Stimulated activated CD4-positive, alpha-beta T cell treated with anti-CD3 and anti-CD28 coated beads, Interleukin-2, amount 100 ng/mL, for 48 hours (primary cell): ENCODE measurements around the gene DIO3.

Source experiments
- DNase-seq, 2 donors: peaks; one replicate each; pipeline ENCODE4 v3.0.0-alpha.2; 2020

Gene DIO3

DNA sequence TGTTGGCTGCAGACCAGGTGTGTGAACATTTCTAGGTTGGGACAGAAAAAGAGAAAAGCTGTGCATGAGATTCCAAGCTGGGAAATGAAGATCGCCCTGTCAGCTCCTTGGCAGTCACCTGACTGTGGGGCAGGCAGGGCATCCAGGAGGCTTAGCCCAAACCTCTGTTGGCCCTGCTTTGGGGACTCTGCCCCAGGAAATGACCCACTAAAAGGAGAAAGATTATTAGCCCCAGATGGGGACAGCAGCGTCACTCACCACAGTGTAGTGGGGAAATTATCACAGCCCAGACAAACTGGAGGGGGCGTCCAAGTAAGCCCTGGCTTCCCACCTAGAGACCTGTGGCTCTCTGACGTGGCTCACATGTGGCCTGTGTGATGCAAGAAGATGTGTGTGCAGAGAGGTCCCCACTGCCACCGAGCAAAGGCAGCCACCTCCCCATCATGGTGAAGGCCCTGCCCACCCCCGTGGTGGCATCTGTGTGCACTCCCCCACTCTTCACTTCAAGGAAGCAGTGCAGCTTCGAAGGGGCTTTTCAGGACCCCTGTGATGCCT, 39.1 kb downstream of the DIO3 start:
- no peak for DNase-seq

- no peak for DNase-seq
Measured at GRCh38 chr14:101600891-101601605, 39.8 kb downstream of the DIO3 start.

- no peak for DNase-seq
Measured at GRCh38 chr14:101601606-101602465, 40.5 kb downstream of the DIO3 start.

DNA sequence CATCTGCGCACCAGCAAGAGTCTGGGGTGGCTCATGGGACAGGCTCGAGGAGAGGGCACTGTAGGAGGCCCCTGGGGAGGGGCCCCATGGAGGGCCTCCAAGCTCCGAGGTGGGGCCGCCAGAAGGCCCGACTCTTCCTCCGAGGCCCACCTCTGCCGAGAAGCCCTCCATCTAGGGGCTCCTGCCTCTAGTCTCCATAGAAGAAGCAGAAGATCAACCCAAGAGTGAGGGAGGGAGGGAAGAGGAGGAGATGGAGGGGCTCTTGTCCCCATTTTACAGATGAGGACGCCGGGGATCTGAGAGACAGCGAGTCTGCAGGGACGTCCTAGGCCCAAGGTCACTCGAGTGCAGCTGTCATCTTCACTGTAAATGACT, 41.2 kb downstream of the DIO3 start:
- DNase-seq: no peak

DNA sequence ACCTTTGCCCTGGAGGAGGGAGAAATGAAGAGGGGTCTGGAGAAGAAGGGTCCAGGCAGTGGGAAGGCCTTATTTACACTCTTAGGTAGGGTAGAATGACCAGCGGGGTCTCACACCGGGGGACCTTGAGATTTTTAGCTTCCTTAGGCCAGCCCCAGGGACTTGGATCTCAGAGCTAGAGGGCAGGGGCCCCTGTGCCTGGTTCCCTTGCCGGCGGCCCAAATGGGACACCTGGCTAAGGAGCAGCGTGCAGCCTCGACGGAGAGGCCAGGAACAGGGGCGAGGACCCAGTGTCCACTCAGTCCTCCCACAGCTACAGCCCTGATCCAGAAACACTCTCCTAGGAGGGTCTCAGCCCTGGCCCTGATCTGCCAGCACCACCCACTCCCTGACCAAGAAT, 41.8 kb downstream of the DIO3 start:
- DNase-seq: no peak

DNA sequence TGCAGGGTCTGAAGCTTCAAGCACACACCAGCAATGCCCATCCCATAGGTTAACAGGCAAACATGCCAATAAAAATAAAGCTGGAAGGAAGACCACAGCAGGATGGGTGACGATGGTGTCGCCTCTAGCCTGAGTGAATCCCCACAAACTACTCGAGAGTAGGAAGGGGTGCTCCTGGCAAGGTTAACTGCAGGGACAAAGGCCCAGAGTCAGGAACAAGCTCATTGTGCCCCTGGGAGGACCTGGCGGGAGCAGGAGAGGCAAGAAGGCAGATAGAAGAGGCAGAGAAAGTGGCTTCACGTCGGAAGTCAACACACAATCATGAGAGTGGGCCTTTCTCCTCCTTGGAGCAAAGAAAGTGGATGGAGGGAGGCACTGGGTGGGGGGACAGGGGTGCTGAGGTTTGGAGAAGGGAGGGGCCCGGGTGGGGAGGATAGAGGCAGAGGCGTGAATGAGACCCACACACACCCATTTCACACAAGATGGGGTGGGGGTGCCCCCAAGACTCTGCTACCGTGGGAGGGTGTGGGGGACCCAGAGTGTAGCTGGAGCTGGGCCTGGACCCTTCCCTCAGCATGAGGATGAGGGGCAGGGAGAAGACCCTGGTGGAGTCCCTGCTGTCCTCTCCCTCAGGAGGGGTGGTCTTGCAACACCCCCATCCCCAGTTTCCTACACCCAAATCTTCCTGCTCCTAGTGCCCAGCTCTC, 43.1 kb downstream of the DIO3 start:
- no peak for DNase-seq

GRCh38 chr14:101604935-101605780, 43.9 kb downstream of the DIO3 start:
- no peak for DNase-seq

GRCh38 chr14:101605836-101606235, 44.5 kb downstream of the DIO3 start:
- no peak for DNase-seq
